Kidney tubule cell (primary cell): Measurements from ENCODE around the gene MAEA.
"Not testable (repeated sequence)": the region's sequence is repeated elsewhere in the genome, so short reads cannot be mapped to it uniquely, and the experiment has no call there.

ENCODE experiments used
- DNase-seq: peaks from one replicate; pipeline ENCODE4 v3.0.0-alpha.2; 2018; ENCODE audit warnings: low spot score

MAEA gene

GRCh38 chr4:1367230-1367935 is 77.7 kb downstream of the MAEA start:
- DNase-seq, result no peak

GRCh38 chr4:1367936-1368289 is 78.2 kb downstream of the MAEA start:
- DNase-seq, result no peak

GRCh38 chr4:1368421-1369090 is 78.9 kb downstream of the MAEA start:
- DNase-seq, result no peak

- DNase-seq, result no peak
Observed at GRCh38 chr4:1369091-1369450, 79.4 kb downstream of the MAEA start.

GRCh38 chr4:1369479-1370079 is 79.9 kb downstream of the MAEA start:
- DNase-seq, result no peak

- no peak for DNase-seq
Observed at GRCh38 chr4:1370321-1371124, 80.8 kb downstream of the MAEA start.

- no peak for DNase-seq
Observed at GRCh38 chr4:1371176-1372165, 81.8 kb downstream of the MAEA start.

GRCh38 chr4:1372576-1372975 is 82.9 kb downstream of the MAEA start:
- DNase-seq, result not testable (repeated sequence)

- DNase-seq, result no peak
Observed at GRCh38 chr4:1373892-1374705, 84.4 kb downstream of the MAEA start.

GRCh38 chr4:1374706-1375045 is 85.0 kb downstream of the MAEA start:
- no peak for DNase-seq

- DNase-seq, result no peak
Observed at GRCh38 chr4:1375051-1375721, 85.5 kb downstream of the MAEA start.

- no peak for DNase-seq
Observed at GRCh38 chr4:1375761-1376322, 86.2 kb downstream of the MAEA start.

GRCh38 chr4:1376391-1376840 is 86.7 kb downstream of the MAEA start:
- no peak for DNase-seq

GRCh38 chr4:1376841-1377605 is 87.3 kb downstream of the MAEA start:
- DNase-seq, result no peak

- no peak for DNase-seq
Observed at GRCh38 chr4:1377606-1378261, 88.0 kb downstream of the MAEA start.

GRCh38 chr4:1378559-1379231 is 89.0 kb downstream of the MAEA start:
- DNase-seq, result no peak

GRCh38 chr4:1379351-1379781 is 89.7 kb downstream of the MAEA start:
- no peak for DNase-seq
